ENCODE measurements around the gene CD44. TPM values are rescaled to one million over a fixed set of nuclear protein-coding genes. Genes with fewer than 3 reads are reported as not detected.
A peak's percentile ranks its signal among the peaks of the same experiment; 100 is the strongest.

CD44 gene
- total RNA-seq, 1 experiment from 2014 or later: 6.1 TPM

DNA sequence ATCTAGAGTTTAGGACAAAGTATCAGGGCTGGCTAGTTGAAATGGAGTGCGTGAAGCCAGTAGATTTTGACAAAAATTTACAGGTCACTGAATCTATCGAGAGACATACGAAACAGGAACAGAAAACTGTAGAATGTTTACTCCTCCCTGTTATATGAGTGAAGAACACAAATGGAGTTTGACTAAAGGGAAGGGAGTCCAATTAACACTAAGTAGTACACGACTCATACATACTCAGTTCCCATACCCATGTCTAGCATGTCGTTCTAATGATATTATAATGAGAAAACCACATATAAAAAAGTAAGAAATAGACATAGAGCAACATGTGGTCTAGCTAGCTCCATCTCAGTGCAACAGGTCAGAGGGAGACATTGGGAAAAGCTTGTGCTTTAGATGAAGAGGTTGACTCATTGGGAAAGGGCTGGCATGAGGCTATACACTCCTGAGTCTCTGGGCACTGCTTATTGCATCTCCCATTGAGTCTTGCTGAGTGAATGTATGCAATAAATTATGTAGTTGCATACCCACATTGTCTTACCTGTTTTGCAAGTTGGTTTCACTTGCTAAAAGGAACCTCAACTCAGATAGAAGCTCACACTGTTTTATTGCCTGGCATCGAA, 43.5 kb downstream of the CD44 start:
- Mint-ChIP-seq H3K4me1 (peaks cover 14 to 16% of the 10 kb centered on the region in 2 experiments), H3K4me3 (no peak overlapping the region), H3K27ac (no peak overlapping the region), H3K36me3 (ENCODE audit: insufficient read depth in 1 of 3, low read depth in 3 of 3) (no peaks in the 10 kb centered on the region), H3K9me3 (no peaks in the 10 kb centered on the region; a peak in 1 of 5 replicates), H3K27me3 (ENCODE audit: low read depth) (no peaks in the 10 kb centered on the region)
- no peaks in the 10 kb centered on the region for H3K79me1 ChIP-seq (ENCODE audit: insufficient read depth, low read depth, low read length, poor library complexity, severe bottlenecking)
- no peak overlapping the region for H3K9ac ChIP-seq (ENCODE audit: extremely low read depth, insufficient read length, low read length)
- H3K27ac ChIP-seq (ENCODE audit: insufficient read length, low read depth, low read length): no peak overlapping the region
- H3K23ac ChIP-seq (ENCODE audit: insufficient read length, low read depth, low read length): no peak overlapping the region
- no peak overlapping the region for H4K8ac ChIP-seq (replicated peaks; ENCODE audit: insufficient read length, low read depth, low read length)
- no peak for DNase-seq
- H2BK15ac ChIP-seq (ENCODE audit: low read depth, low read length): no peak overlapping the region
- H3K9me3 ChIP-seq (ENCODE audit: control insufficient read depth, low read depth, low read length): no peaks in the 10 kb centered on the region
- H3K79me2 ChIP-seq (ENCODE audit: insufficient read depth, low read length): no peaks in the 10 kb centered on the region
- no peaks in the 10 kb centered on the region for H3K23me2 ChIP-seq (ENCODE audit: insufficient read length, low read depth, low read length, poor library complexity, severe bottlenecking)
- no peak overlapping the region for H2BK12ac ChIP-seq (ENCODE audit: insufficient read length, low read depth, low read length)
- H2BK5ac ChIP-seq (ENCODE audit: insufficient read length, low read length): no peak overlapping the region
- no peaks in the 10 kb centered on the region for H3K27me3 ChIP-seq (ENCODE audit: insufficient read depth, low read length)
- H4K5ac ChIP-seq (ENCODE audit: insufficient read length, low read depth, low read length): no peak overlapping the region
- H3K14ac ChIP-seq (ENCODE audit: insufficient read depth, low read length): no peak overlapping the region
- no peak overlapping the region for H3K56ac ChIP-seq (ENCODE audit: insufficient read length, low read depth, low read length)
- peak overlapping the region; percentile 62 for H2AK5ac ChIP-seq (ENCODE audit: insufficient read length, low read length)
- WGBS (ENCODE audit: extremely low coverage, insufficient read length, low lambda C conversion rate): no CpG with 5 or more reads among the region's 6 CpGs
- peaks cover 7% of the 10 kb centered on the region; the same call in 1 of the 2 replicates for H3K4me1 ChIP-seq (ENCODE audit: insufficient read depth, low read length)
- no peak overlapping the region for H3K4me2 ChIP-seq (ENCODE audit: insufficient read depth, insufficient read length, low read length)
- H2BK20ac ChIP-seq (ENCODE audit: low read depth, low read length, poor library complexity, severe bottlenecking): no peak overlapping the region
- TF ChIP-seq, protein P1, sequence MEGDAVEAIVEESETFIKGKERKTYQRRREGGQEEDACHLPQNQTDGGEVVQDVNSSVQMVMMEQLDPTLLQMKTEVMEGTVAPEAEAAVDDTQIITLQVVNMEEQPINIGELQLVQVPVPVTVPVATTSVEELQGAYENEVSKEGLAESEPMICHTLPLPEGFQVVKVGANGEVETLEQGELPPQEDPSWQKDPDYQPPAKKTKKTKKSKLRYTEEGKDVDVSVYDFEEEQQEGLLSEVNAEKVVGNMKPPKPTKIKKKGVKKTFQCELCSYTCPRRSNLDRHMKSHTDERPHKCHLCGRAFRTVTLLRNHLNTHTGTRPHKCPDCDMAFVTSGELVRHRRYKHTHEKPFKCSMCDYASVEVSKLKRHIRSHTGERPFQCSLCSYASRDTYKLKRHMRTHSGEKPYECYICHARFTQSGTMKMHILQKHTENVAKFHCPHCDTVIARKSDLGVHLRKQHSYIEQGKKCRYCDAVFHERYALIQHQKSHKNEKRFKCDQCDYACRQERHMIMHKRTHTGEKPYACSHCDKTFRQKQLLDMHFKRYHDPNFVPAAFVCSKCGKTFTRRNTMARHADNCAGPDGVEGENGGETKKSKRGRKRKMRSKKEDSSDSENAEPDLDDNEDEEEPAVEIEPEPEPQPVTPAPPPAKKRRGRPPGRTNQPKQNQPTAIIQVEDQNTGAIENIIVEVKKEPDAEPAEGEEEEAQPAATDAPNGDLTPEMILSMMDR (conservative IDR thresholded peaks at IDR 0.05): no peak
- no peak overlapping the region for H3T11ph ChIP-seq (ENCODE audit: low read length)
- H3K4ac ChIP-seq (ENCODE audit: low read depth, low read length): no peak overlapping the region
- no peak overlapping the region for H3K18ac ChIP-seq (ENCODE audit: insufficient read length, low read depth, low read length)
- no peak overlapping the region for H2AFZ ChIP-seq (ENCODE audit: low read length)
- no peak overlapping the region for H4K91ac ChIP-seq (ENCODE audit: insufficient read length, low read depth, low read length)
- H4K20me1 ChIP-seq (ENCODE audit: control insufficient read depth, insufficient read depth, insufficient read length): no peaks in the 10 kb centered on the region
- H2BK120ac ChIP-seq (ENCODE audit: low read depth, low read length, poor library complexity, severe bottlenecking): no peak overlapping the region
